Sigmoid colon (tissue), 3 donors: Measurements from ENCODE around the gene LBX2.

Experiments used
- POLR2A ChIP-seq, 2 donors: fragments of 450-650 bp; IDR thresholded peaks; one replicate each; pipeline ENCODE4 v1.6.1; 2016; ENCODE audit warnings: antibody characterized with exemption in 2 of 2, mild to moderate bottlenecking in 2 of 2, moderate library complexity in 2 of 2
- TF ChIP-seq, protein P1 (sequence below), 4 experiments: fragments of 450-650 bp in 3 of 4; fragments of 200-600 bp in 1 of 4; IDR thresholded peaks; one replicate each; pipeline ENCODE4 v1.5.1; 2016 to 2019; ENCODE audit warnings: antibody characterized with exemption in 4 of 4, mild to moderate bottlenecking in 3 of 4, moderate library complexity in 2 of 4

DNA sequence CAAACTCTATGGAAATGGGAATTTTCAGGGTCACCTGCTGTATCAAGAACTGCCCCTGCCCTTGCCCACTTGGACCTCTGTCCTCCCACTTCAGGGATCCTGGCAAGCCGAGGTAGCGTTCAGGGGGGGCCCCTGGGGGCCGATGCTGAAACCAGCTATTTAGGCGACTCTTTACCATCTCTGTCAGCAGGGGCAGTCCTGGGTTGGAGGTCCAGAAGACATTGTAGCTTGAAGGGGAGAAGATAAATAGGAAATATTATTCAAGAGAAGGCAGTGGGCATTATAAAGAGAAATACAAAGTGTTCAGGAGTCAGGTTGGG is 36.7 kb downstream of the LBX2 start:
- TF ChIP-seq, protein P1, sequence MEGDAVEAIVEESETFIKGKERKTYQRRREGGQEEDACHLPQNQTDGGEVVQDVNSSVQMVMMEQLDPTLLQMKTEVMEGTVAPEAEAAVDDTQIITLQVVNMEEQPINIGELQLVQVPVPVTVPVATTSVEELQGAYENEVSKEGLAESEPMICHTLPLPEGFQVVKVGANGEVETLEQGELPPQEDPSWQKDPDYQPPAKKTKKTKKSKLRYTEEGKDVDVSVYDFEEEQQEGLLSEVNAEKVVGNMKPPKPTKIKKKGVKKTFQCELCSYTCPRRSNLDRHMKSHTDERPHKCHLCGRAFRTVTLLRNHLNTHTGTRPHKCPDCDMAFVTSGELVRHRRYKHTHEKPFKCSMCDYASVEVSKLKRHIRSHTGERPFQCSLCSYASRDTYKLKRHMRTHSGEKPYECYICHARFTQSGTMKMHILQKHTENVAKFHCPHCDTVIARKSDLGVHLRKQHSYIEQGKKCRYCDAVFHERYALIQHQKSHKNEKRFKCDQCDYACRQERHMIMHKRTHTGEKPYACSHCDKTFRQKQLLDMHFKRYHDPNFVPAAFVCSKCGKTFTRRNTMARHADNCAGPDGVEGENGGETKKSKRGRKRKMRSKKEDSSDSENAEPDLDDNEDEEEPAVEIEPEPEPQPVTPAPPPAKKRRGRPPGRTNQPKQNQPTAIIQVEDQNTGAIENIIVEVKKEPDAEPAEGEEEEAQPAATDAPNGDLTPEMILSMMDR (IDR thresholded peaks at IDR 0.05): no peak
- TF ChIP-seq POLR2A (IDR thresholded peaks at IDR 0.05): no peak
